ENCODE measurements around the gene IL21.

Gene IL21

GRCh38 chr4:122663291-122663690, 42.4 kb upstream of the IL21 start:
- Histone ChIP-seq H3K27ac (ENCODE audit: low read depth, low read length) (no peak overlapping the region), H3K4me1 (ENCODE audit: control insufficient read depth, low read length) (no peaks in the 10 kb centered on the region), H3K4me2 (ENCODE audit: low read length) (no peak overlapping the region), H3K36me3 (ENCODE audit: control insufficient read depth, low read length) (no peaks in the 10 kb centered on the region), H3F3A (ENCODE audit: control insufficient read depth, insufficient read depth) (no peaks in the 10 kb centered on the region), H3K27me3 (ENCODE audit: control insufficient read depth, low read length) (peaks cover 4% of the 10 kb centered on the region), H3K4me3 (ENCODE audit: low read length) (no peak overlapping the region), H3K79me2 (ENCODE audit: control insufficient read depth, low read length) (no peaks in the 10 kb centered on the region), H4K20me1 (ENCODE audit: control insufficient read depth, insufficient read depth, low read depth, low read length) (no peaks in the 10 kb centered on the region), H3K9me2 (replicated peaks; ENCODE audit: control insufficient read depth, low read length) (no peaks in the 10 kb centered on the region), H3K9me3 (ENCODE audit: control insufficient read depth, insufficient read depth, low read length) (no peaks in the 10 kb centered on the region)
- no peak for TF ChIP-seq EZH2phosphoT487 (IDR thresholded peaks at IDR 0.05; ENCODE audit: borderline replicate concordance, low read length)
- TF ChIP-seq, protein P1, sequence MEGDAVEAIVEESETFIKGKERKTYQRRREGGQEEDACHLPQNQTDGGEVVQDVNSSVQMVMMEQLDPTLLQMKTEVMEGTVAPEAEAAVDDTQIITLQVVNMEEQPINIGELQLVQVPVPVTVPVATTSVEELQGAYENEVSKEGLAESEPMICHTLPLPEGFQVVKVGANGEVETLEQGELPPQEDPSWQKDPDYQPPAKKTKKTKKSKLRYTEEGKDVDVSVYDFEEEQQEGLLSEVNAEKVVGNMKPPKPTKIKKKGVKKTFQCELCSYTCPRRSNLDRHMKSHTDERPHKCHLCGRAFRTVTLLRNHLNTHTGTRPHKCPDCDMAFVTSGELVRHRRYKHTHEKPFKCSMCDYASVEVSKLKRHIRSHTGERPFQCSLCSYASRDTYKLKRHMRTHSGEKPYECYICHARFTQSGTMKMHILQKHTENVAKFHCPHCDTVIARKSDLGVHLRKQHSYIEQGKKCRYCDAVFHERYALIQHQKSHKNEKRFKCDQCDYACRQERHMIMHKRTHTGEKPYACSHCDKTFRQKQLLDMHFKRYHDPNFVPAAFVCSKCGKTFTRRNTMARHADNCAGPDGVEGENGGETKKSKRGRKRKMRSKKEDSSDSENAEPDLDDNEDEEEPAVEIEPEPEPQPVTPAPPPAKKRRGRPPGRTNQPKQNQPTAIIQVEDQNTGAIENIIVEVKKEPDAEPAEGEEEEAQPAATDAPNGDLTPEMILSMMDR (IDR thresholded peaks at IDR 0.05; ENCODE audit: low read depth, low read length, poor library complexity, severe bottlenecking): no peak

- Histone ChIP-seq H3K9me3 (ENCODE audit: control insufficient read depth, insufficient read depth, low read length) (no peaks in the 10 kb centered on the region), H3F3A (ENCODE audit: control insufficient read depth, insufficient read depth) (no peaks in the 10 kb centered on the region), H3K27me3 (ENCODE audit: control insufficient read depth, low read length) (no peaks in the 10 kb centered on the region), H3K4me1 (ENCODE audit: control insufficient read depth, low read length) (no peaks in the 10 kb centered on the region), H3K4me2 (ENCODE audit: low read length) (no peak overlapping the region), H3K27ac (ENCODE audit: low read depth, low read length) (no peak overlapping the region), H3K4me3 (ENCODE audit: low read length) (no peak overlapping the region), H3K9me2 (replicated peaks; ENCODE audit: control insufficient read depth, low read length) (no peaks in the 10 kb centered on the region), H3K79me2 (ENCODE audit: control insufficient read depth, low read length) (no peaks in the 10 kb centered on the region), H3K36me3 (ENCODE audit: control insufficient read depth, low read length) (no peaks in the 10 kb centered on the region), H4K20me1 (ENCODE audit: control insufficient read depth, insufficient read depth, low read depth, low read length) (no peaks in the 10 kb centered on the region)
- TF ChIP-seq, protein P1 (IDR thresholded peaks at IDR 0.05; ENCODE audit: low read depth, low read length, poor library complexity, severe bottlenecking): no peak
- no peak for TF ChIP-seq EZH2phosphoT487 (IDR thresholded peaks at IDR 0.05; ENCODE audit: borderline replicate concordance, low read length)
Observed at GRCh38 chr4:122662701-122663100, 41.8 kb upstream of the IL21 start.

GRCh38 chr4:122661176-122662160, 40.6 kb upstream of the IL21 start:
- Histone ChIP-seq H3F3A (ENCODE audit: control insufficient read depth, insufficient read depth) (no peaks in the 10 kb centered on the region), H3K9me3 (ENCODE audit: control insufficient read depth, insufficient read depth, low read length) (no peaks in the 10 kb centered on the region), H3K9me2 (replicated peaks; ENCODE audit: control insufficient read depth, low read length) (no peaks in the 10 kb centered on the region), H3K36me3 (ENCODE audit: control insufficient read depth, low read length) (no peaks in the 10 kb centered on the region), H3K4me1 (ENCODE audit: control insufficient read depth, low read length) (no peaks in the 10 kb centered on the region), H3K27me3 (ENCODE audit: control insufficient read depth, low read length) (no peaks in the 10 kb centered on the region), H3K4me2 (ENCODE audit: low read length) (no peak overlapping the region), H3K79me2 (ENCODE audit: control insufficient read depth, low read length) (no peaks in the 10 kb centered on the region), H3K4me3 (ENCODE audit: low read length) (no peak overlapping the region), H4K20me1 (ENCODE audit: control insufficient read depth, insufficient read depth, low read depth, low read length) (no peaks in the 10 kb centered on the region), H3K27ac (ENCODE audit: low read depth, low read length) (no peak overlapping the region)
- TF ChIP-seq, protein P1 (IDR thresholded peaks at IDR 0.05; ENCODE audit: low read depth, low read length, poor library complexity, severe bottlenecking): no peak
- TF ChIP-seq EZH2phosphoT487 (IDR thresholded peaks at IDR 0.05; ENCODE audit: borderline replicate concordance, low read length): no peak
